ENCODE data around the gene GALNT6.

GRCh38 chr12:51348116-51348515, 43.1 kb downstream of the GALNT6 start:
- TF ChIP-seq POLR2AphosphoS5 (IDR thresholded peaks at IDR 0.05; ENCODE audit: low read depth, low read length) = no peak
- TF ChIP-seq REST (IDR thresholded peaks at IDR 0.05; ENCODE audit: insufficient read depth in 1 of 2, low read depth in 2 of 2, low read length in 2 of 2) = no peak
- no peak for TF ChIP-seq SIN3A (IDR thresholded peaks at IDR 0.05; ENCODE audit: borderline replicate concordance, insufficient read depth, low read length)
